GM19467 (cell line): ENCODE measurements around the gene TTLL11.

Experiments used
- ATAC-seq: cut with Tn5 transposase; IDR thresholded peaks from one replicate; pipeline ENCODE4 v1.9.1; 2021; ENCODE audit warnings: mild to moderate bottlenecking, moderate library complexity; ENCODE audit not compliant: unreplicated experiment

Gene TTLL11

GRCh38 chr9:121778252-121779225 lies 314.6 kb downstream of the TTLL11 start:
- ATAC-seq, result no peak

GRCh38 chr9:121776739-121777637 lies 316.1 kb downstream of the TTLL11 start:
- no peak for ATAC-seq

GRCh38 chr9:121776001-121776738 lies 316.9 kb downstream of the TTLL11 start:
- ATAC-seq, result no peak

DNA sequence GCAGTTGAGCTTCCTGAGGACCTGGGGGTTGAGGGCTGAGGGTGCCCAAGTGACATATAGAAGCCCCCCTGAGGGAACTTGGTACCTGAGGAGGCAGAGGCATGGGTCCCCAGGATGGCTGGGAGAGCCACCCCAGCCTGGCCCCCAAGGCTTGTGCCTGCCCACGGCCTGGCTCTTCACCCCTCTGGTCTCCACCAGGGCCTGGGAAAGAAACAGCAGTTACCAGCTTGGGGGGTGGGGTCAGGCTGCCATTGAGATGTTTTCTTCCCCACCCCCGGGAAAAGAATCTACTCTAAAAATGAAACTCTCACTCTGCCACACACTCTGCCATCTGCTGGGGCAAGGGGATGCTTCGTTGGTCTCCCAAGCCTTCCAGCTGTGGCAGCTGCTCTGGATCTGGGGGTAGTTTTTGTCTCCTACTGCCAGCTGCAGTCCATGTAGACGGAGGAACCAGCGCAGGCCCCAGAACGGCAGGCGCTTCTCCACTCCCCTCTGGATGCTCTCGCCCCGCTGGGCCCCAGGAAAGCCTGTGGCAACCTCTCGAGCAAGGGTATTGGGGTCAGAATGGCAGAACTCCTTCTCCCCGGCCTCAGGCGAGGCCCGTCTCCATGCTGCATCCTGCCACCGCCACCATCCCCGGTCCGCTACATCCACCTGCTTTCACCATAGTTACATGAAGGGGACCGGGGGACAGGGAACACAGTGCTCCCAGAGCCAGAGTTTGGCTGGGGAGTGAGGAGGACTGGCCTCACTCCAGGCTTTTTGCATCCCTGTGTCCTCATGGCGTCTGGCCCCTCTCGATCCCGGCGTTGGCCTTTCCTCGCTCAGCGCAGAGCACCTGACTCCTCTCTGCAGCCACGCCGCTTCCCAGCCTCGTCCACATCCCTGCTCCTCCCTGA lies 318.1 kb downstream of the TTLL11 start:
- no peak for ATAC-seq

GRCh38 chr9:121773954-121774714 lies 319.0 kb downstream of the TTLL11 start:
- ATAC-seq, result no peak

DNA sequence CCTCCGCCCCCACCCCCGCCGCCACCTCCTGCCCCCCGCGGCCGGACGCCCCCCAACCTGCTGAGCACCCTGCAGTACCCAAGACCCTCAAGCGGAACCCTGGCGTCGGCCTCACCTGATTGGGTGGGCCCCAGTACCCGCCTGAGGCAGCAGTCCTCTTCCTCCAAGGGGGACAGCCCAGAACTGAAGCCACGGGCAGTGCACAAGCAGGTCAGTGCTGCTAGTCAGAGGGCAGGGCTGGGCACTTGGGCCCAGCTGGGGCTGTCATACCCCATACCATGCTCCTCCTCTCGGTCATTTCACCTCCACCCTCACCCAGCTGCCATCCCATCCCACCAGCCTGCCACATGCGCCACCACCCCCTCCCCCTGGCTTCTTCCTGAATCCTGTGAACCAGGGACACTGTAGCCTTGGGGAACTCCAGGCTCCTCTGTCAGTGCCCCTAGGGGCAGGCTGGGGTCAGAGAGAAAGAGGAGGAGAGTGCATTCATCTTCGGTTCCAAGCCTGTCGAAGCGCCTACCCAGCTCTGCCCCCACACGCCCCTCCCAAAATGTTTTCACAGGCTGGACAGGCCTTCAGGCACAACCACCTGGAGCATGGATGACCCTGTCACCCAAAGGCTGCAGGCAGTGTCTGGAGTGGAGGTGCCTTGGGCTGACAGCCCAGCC lies 319.7 kb downstream of the TTLL11 start:
- ATAC-seq, result no peak

GRCh38 chr9:121772600-121773285 lies 320.4 kb downstream of the TTLL11 start:
- ATAC-seq, result no peak
